ENCODE data around the gene YWHAQ. TPM values are rescaled to one million over a fixed set of nuclear protein-coding genes. Genes with fewer than 3 reads are reported as not detected.
"Not testable (repeated sequence)": the region's sequence is repeated elsewhere in the genome, so short reads cannot be mapped to it uniquely, and the experiment has no call there.

Gene YWHAQ
- total RNA-seq, 3 donors from 2014 or later (not counting 1 experiment from before 2014, with no cell fraction given): 227 to 240 (median 238) TPM

- H3K4me3 Mint-ChIP-seq: no peak overlapping the region
- DNase-seq (no peak), ATAC-seq (no peak)
- peaks cover 50 to 58% of the 10 kb centered on the region in 2 donors for H3K4me1 Mint-ChIP-seq
- peaks cover 20% of the 10 kb centered on the region for H3K36me3 Mint-ChIP-seq
- H3K27me3 Mint-ChIP-seq (ENCODE audit: low read depth in 2 of 2): no peaks in the 10 kb centered on the region
- Histone ChIP-seq H3K4me1 (ENCODE audit: control insufficient read depth, insufficient read depth, low read length) (peaks cover 12% of the 10 kb centered on the region), H3K4me3 (ENCODE audit: low read length) (no peak overlapping the region), H3K27ac (ENCODE audit: low read length) (no peak overlapping the region), H3K9me3 (ENCODE audit: control insufficient read depth, insufficient read depth, low read length) (no peaks in the 10 kb centered on the region), H3K36me3 (ENCODE audit: control insufficient read depth, insufficient read depth, low read length) (peaks cover 9% of the 10 kb centered on the region), H3K27me3 (ENCODE audit: control insufficient read depth, insufficient read depth, low read length) (no peaks in the 10 kb centered on the region)
- no peak for TF ChIP-seq CTCF (IDR thresholded peaks at IDR 0.05)
- 94% methylated on average over 1 of the region's 1 CpG for WGBS (ENCODE audit: insufficient coverage)
- intact Hi-C loops (cut with micrococcal nuclease): no loop called here
- no peaks in the 10 kb centered on the region for H3K9me3 Mint-ChIP-seq
- peak overlapping the region; percentile 37 to 39 for H3K27ac Mint-ChIP-seq
Observed at GRCh38 chr2:9599430-9599829, 31.4 kb downstream of the YWHAQ start.

GRCh38 chr2:9596621-9597311 lies 34.0 kb downstream of the YWHAQ start:
- DNase-seq (no peak), ATAC-seq (peak; percentile 60 to 79 (median 67))
- H3K4me3 Mint-ChIP-seq: peak overlapping the region; percentile 80
- Histone ChIP-seq H3K27me3 (ENCODE audit: control insufficient read depth, insufficient read depth, low read length) (no peaks in the 10 kb centered on the region), H3K9me3 (ENCODE audit: control insufficient read depth, insufficient read depth, low read length) (no peaks in the 10 kb centered on the region), H3K4me3 (ENCODE audit: low read length) (no peak overlapping the region), H3K36me3 (ENCODE audit: control insufficient read depth, insufficient read depth, low read length) (peaks cover 13% of the 10 kb centered on the region), H3K27ac (ENCODE audit: low read length) (peak overlapping the region; percentile 2), H3K4me1 (ENCODE audit: control insufficient read depth, insufficient read depth, low read length) (peaks cover 21% of the 10 kb centered on the region)
- 81% methylated on average over 8 of the region's 10 CpGs for WGBS (ENCODE audit: insufficient coverage)
- peak overlapping the region; percentile 85 to 87 for H3K27ac Mint-ChIP-seq
- intact Hi-C loops (cut with micrococcal nuclease): no loop called here
- H3K27me3 Mint-ChIP-seq (ENCODE audit: low read depth in 2 of 2): no peaks in the 10 kb centered on the region
- H3K36me3 Mint-ChIP-seq: peaks cover 20% of the 10 kb centered on the region
- H3K4me1 Mint-ChIP-seq: peaks cover 62 to 67% of the 10 kb centered on the region in 2 donors
- no peaks in the 10 kb centered on the region for H3K9me3 Mint-ChIP-seq
- no peak for TF ChIP-seq CTCF (IDR thresholded peaks at IDR 0.05)

- intact Hi-C loops (cut with micrococcal nuclease): no loop called here
- ATAC-seq: no peak
- H3K4me1 Mint-ChIP-seq: peaks cover 72 to 77% of the 10 kb centered on the region in 2 donors
- H3K36me3 ChIP-seq (ENCODE audit: control insufficient read depth, insufficient read depth, low read length): peaks cover 19% of the 10 kb centered on the region
- peak overlapping the region; percentile 80 for H3K4me3 Mint-ChIP-seq
- no peak for TF ChIP-seq CTCF (IDR thresholded peaks at IDR 0.05)
- H3K9me3 ChIP-seq (ENCODE audit: control insufficient read depth, insufficient read depth, low read length): no peaks in the 10 kb centered on the region
- H3K27ac ChIP-seq (ENCODE audit: low read length): no peak overlapping the region
- peaks cover 20% of the 10 kb centered on the region for H3K36me3 Mint-ChIP-seq
- no peaks in the 10 kb centered on the region for H3K9me3 Mint-ChIP-seq
- H3K27me3 Mint-ChIP-seq (ENCODE audit: low read depth in 2 of 2): no peaks in the 10 kb centered on the region
- no peak for DNase-seq
- H3K4me3 ChIP-seq (ENCODE audit: low read length): no peak overlapping the region
- H3K27ac Mint-ChIP-seq: peak overlapping the region; percentile 85 to 87
- WGBS (ENCODE audit: insufficient coverage): 100% methylated on average over 2 of the region's 2 CpGs
- peaks cover 21% of the 10 kb centered on the region for H3K4me1 ChIP-seq (ENCODE audit: control insufficient read depth, insufficient read depth, low read length)
- no peaks in the 10 kb centered on the region for H3K27me3 ChIP-seq (ENCODE audit: control insufficient read depth, insufficient read depth, low read length)
Observed at GRCh38 chr2:9595746-9596145, 35.1 kb downstream of the YWHAQ start.

GRCh38 chr2:9595256-9595655 lies 35.5 kb downstream of the YWHAQ start:
- H3K9me3 ChIP-seq (ENCODE audit: control insufficient read depth, insufficient read depth, low read length); intact Hi-C loops (cut with micrococcal nuclease); H3K4me3 ChIP-seq (ENCODE audit: low read length); H3K27me3 Mint-ChIP-seq (ENCODE audit: low read depth in 2 of 2); H3K4me3 Mint-ChIP-seq; H3K27ac ChIP-seq (ENCODE audit: low read length); ATAC-seq; DNase-seq; H3K27me3 ChIP-seq (ENCODE audit: control insufficient read depth, insufficient read depth, low read length); H3K9me3 Mint-ChIP-seq: not testable (repeated sequence)
- Mint-ChIP-seq H3K27ac (peak overlapping the region; percentile 25 to 85), H3K36me3 (peaks cover 20% of the 10 kb centered on the region), H3K4me1 (peaks cover 75 to 77% of the 10 kb centered on the region in 2 donors)
- Histone ChIP-seq H3K36me3 (ENCODE audit: control insufficient read depth, insufficient read depth, low read length) (peaks cover 21% of the 10 kb centered on the region), H3K4me1 (ENCODE audit: control insufficient read depth, insufficient read depth, low read length) (peaks cover 21% of the 10 kb centered on the region)
- WGBS (ENCODE audit: insufficient coverage): 92% methylated on average over 5 of the region's 6 CpGs

Measured in natural killer cell (primary cell).